Astrocyte (in vitro differentiated cells and primary cell): ENCODE data around the gene RILPL1. TPM values are rescaled to one million over a fixed set of nuclear protein-coding genes. Genes with fewer than 3 reads are reported as not detected.

ENCODE experiments used
- DNase-seq: peaks from one replicate; pipeline ENCODE4 v3.0.0-alpha.2; 2010; ENCODE audit warnings: low read depth
- FAIRE-seq: peaks from 2 replicates; lab custom pipeline; 2011; peaks lifted over from hg19 to GRCh38; lab: Jason Lieb, UNC
- H2AFZ ChIP-seq: 2 replicates; pipeline ENCODE4 v1.6.0; 2012; ENCODE audit warnings: low read depth, low read length, inconsistent platforms
- H3K27ac ChIP-seq: 2 replicates; pipeline ENCODE4 v1.5.1; 2011; ENCODE audit warnings: low read depth, low read length, inconsistent platforms
- H3K27me3 ChIP-seq: 2 replicates; pipeline ENCODE4 v1.6.0; 2011; ENCODE audit warnings: low read length, inconsistent platforms; ENCODE audit not compliant: insufficient read depth
- H3K36me3 ChIP-seq: 2 replicates; pipeline ENCODE4 v1.5.1; 2011; ENCODE audit warnings: low read length, inconsistent platforms; ENCODE audit not compliant: insufficient read depth
- H3K4me1 ChIP-seq: 2 replicates; pipeline ENCODE4 v1.5.1; 2011; ENCODE audit warnings: low read length, inconsistent platforms; ENCODE audit not compliant: insufficient read depth
- H3K4me2 ChIP-seq: 2 replicates; pipeline ENCODE4 v1.6.0; 2012; ENCODE audit warnings: low read length, inconsistent platforms
- H3K4me3 ChIP-seq: 2 replicates; pipeline ENCODE4 v1.5.1; 2011; ENCODE audit warnings: low read depth, mild to moderate bottlenecking, low read length, inconsistent platforms; ENCODE audit not compliant: insufficient read depth
- H3K79me2 ChIP-seq: 2 replicates; pipeline ENCODE4 v1.6.0; 2012; ENCODE audit warnings: mild to moderate bottlenecking, low read length, inconsistent platforms; ENCODE audit not compliant: insufficient read depth
- H3K9ac ChIP-seq: 2 replicates; pipeline ENCODE4 v1.6.0; 2012; ENCODE audit warnings: mild to moderate bottlenecking, low read length, inconsistent platforms
- H3K9me3 ChIP-seq: 2 replicates; pipeline ENCODE4 v1.5.1; 2012; ENCODE audit warnings: low read depth, mild to moderate bottlenecking, low read length, inconsistent platforms; ENCODE audit not compliant: insufficient read depth
- H4K20me1 ChIP-seq: 2 replicates; pipeline ENCODE4 v1.6.0; 2012; ENCODE audit warnings: low read length, inconsistent platforms; ENCODE audit not compliant: insufficient read depth
- H3K27ac Mint-ChIP-seq: one replicate; pipeline ENCODE4 v1.8.0; 2021; ENCODE audit warnings: mild to moderate bottlenecking, mixed read lengths; ENCODE audit not compliant: unreplicated experiment
- H3K27me3 Mint-ChIP-seq: one replicate; pipeline ENCODE4 v1.8.0; 2021; ENCODE audit warnings: low read depth, mixed read lengths; ENCODE audit not compliant: unreplicated experiment
- H3K36me3 Mint-ChIP-seq: one replicate; pipeline ENCODE4 v1.8.0; 2021; ENCODE audit warnings: low read depth, mixed read lengths; ENCODE audit not compliant: unreplicated experiment
- H3K4me1 Mint-ChIP-seq: one replicate; pipeline ENCODE4 v1.8.0; 2021; ENCODE audit warnings: low read depth, mixed read lengths; ENCODE audit not compliant: unreplicated experiment
- H3K4me3 Mint-ChIP-seq: one replicate; pipeline ENCODE4 v1.8.0; 2021; ENCODE audit warnings: mild to moderate bottlenecking, moderate library complexity, mixed read lengths; ENCODE audit not compliant: unreplicated experiment
- H3K9me3 Mint-ChIP-seq: one replicate; pipeline ENCODE4 v1.8.0; 2021; ENCODE audit warnings: mild to moderate bottlenecking, mixed read lengths; ENCODE audit not compliant: unreplicated experiment
- EZH2 ChIP-seq: IDR thresholded peaks from 2 replicates; pipeline ENCODE4 v1.6.1; 2012; ENCODE audit warnings: mild to moderate bottlenecking, low read length, inconsistent platforms; ENCODE audit not compliant: insufficient read depth
- total RNA-seq: library from RNA; stranded (reverse); gene quantifications from 2 replicates; pipeline ENCODE4 v1.2.1, GENCODE V29; 2021
- TF ChIP-seq, protein P1 (sequence below): IDR thresholded peaks from 2 replicates; pipeline ENCODE4 v1.5.1; 2011; ENCODE audit warnings: low read depth, mild to moderate bottlenecking, inconsistent platforms, low read length, moderate library complexity; ENCODE audit not compliant: insufficient read depth

RILPL1 gene
- total RNA-seq, 1 donor from 2014 or later: 23.0 TPM

GRCh38 chr12:123530668-123531067 lies 2.9 kb downstream of the RILPL1 start:
- Mint-ChIP-seq H3K27ac (peak overlapping the region; percentile 6), H3K36me3 (peaks cover 8% of the 10 kb centered on the region), H3K27me3 (no peaks in the 10 kb centered on the region), H3K4me1 (peaks cover 11% of the 10 kb centered on the region), H3K4me3 (no peak overlapping the region), H3K9me3 (no peaks in the 10 kb centered on the region)
- Histone ChIP-seq H3K27ac (no peak overlapping the region), H3K27me3 (no peaks in the 10 kb centered on the region), H3K79me2 (peaks cover 56% of the 10 kb centered on the region), H4K20me1 (peaks cover 41% of the 10 kb centered on the region), H3K36me3 (no peaks in the 10 kb centered on the region), H2AFZ (no peak overlapping the region), H3K4me2 (peak overlapping the region; percentile 95), H3K9me3 (no peaks in the 10 kb centered on the region), H3K9ac (no peak overlapping the region), H3K4me3 (no peak overlapping the region), H3K4me1 (peaks cover 19% of the 10 kb centered on the region)
- FAIRE-seq: no peak
- TF ChIP-seq, protein P1, sequence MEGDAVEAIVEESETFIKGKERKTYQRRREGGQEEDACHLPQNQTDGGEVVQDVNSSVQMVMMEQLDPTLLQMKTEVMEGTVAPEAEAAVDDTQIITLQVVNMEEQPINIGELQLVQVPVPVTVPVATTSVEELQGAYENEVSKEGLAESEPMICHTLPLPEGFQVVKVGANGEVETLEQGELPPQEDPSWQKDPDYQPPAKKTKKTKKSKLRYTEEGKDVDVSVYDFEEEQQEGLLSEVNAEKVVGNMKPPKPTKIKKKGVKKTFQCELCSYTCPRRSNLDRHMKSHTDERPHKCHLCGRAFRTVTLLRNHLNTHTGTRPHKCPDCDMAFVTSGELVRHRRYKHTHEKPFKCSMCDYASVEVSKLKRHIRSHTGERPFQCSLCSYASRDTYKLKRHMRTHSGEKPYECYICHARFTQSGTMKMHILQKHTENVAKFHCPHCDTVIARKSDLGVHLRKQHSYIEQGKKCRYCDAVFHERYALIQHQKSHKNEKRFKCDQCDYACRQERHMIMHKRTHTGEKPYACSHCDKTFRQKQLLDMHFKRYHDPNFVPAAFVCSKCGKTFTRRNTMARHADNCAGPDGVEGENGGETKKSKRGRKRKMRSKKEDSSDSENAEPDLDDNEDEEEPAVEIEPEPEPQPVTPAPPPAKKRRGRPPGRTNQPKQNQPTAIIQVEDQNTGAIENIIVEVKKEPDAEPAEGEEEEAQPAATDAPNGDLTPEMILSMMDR: no peak
- TF ChIP-seq EZH2: no peak
- no peak for DNase-seq

GRCh38 chr12:123529686-123530085 lies 3.8 kb downstream of the RILPL1 start:
- Histone ChIP-seq H3K4me2 (no peak overlapping the region), H2AFZ (no peak overlapping the region), H3K9me3 (no peaks in the 10 kb centered on the region), H3K79me2 (peaks cover 57% of the 10 kb centered on the region), H3K9ac (no peak overlapping the region), H3K27me3 (no peaks in the 10 kb centered on the region), H3K27ac (no peak overlapping the region), H3K36me3 (no peaks in the 10 kb centered on the region), H3K4me1 (peaks cover 19% of the 10 kb centered on the region), H4K20me1 (peaks cover 41% of the 10 kb centered on the region), H3K4me3 (no peak overlapping the region)
- peaks cover 8% of the 10 kb centered on the region for H3K36me3 Mint-ChIP-seq
- H3K4me1 Mint-ChIP-seq: peaks cover 11% of the 10 kb centered on the region
- TF ChIP-seq, protein P1: no peak
- no peak for TF ChIP-seq EZH2
- H3K27ac Mint-ChIP-seq: no peak overlapping the region
- DNase-seq (no peak), FAIRE-seq (no peak)
- H3K9me3 Mint-ChIP-seq: no peaks in the 10 kb centered on the region
- no peak overlapping the region for H3K4me3 Mint-ChIP-seq
- no peaks in the 10 kb centered on the region for H3K27me3 Mint-ChIP-seq

GRCh38 chr12:123528858-123529257 lies 4.7 kb downstream of the RILPL1 start:
- Histone ChIP-seq H3K79me2 (peaks cover 64% of the 10 kb centered on the region), H3K27ac (no peak overlapping the region), H3K9me3 (no peaks in the 10 kb centered on the region), H3K36me3 (peaks cover 2% of the 10 kb centered on the region), H4K20me1 (peaks cover 49% of the 10 kb centered on the region), H2AFZ (no peak overlapping the region), H3K9ac (no peak overlapping the region), H3K27me3 (no peaks in the 10 kb centered on the region), H3K4me3 (no peak overlapping the region), H3K4me1 (peaks cover 19% of the 10 kb centered on the region), H3K4me2 (no peak overlapping the region)
- Mint-ChIP-seq H3K27me3 (no peaks in the 10 kb centered on the region), H3K9me3 (no peaks in the 10 kb centered on the region), H3K4me3 (peak overlapping the region; percentile 17), H3K36me3 (peaks cover 16% of the 10 kb centered on the region), H3K27ac (peak overlapping the region; percentile 2), H3K4me1 (peaks cover 9% of the 10 kb centered on the region)
- FAIRE-seq (no peak), DNase-seq (no peak)
- no peak for TF ChIP-seq EZH2
- TF ChIP-seq, protein P1: no peak
